ENCODE data around the gene OR5B12. TPM values are rescaled to one million over a fixed set of nuclear protein-coding genes. Genes with fewer than 3 reads are reported as not detected.
A peak's percentile ranks its signal among the peaks of the same experiment; 100 is the strongest.
"Not testable (repeated sequence)": the region's sequence is repeated elsewhere in the genome, so short reads cannot be mapped to it uniquely, and the experiment has no call there.

The OR5B12 gene
- total and polyA plus RNA-seq, 2 donors (not counting 1 experiment from before 2014, with no cell fraction given) = 0.11 TPM; not detected in 1

- H3K9me3 ChIP-seq (ENCODE audit: control insufficient read depth, insufficient read depth, low read depth, low read length) = no peaks in the 10 kb centered on the region
- TF ChIP-seq CTCF (conservative IDR thresholded peaks at IDR 0.05 in 1 of 2, IDR thresholded peaks at IDR 0.05 in 1 of 2; ENCODE audit: low read depth in 1 of 2, low read length in 2 of 2) = no peak
- TF ChIP-seq EZH2 (IDR thresholded peaks at IDR 0.05; ENCODE audit: low read length, missing control alignments) = no peak
Observed at GRCh38 chr11:58406774-58407173, 35.3 kb downstream of the OR5B12 start, which contains the start of gene OR5B3. TSS of gene OR5B3 (minus strand) at chr11:58406874. CDS start at chr11:58403409, 3,465 bp downstream.

DNA sequence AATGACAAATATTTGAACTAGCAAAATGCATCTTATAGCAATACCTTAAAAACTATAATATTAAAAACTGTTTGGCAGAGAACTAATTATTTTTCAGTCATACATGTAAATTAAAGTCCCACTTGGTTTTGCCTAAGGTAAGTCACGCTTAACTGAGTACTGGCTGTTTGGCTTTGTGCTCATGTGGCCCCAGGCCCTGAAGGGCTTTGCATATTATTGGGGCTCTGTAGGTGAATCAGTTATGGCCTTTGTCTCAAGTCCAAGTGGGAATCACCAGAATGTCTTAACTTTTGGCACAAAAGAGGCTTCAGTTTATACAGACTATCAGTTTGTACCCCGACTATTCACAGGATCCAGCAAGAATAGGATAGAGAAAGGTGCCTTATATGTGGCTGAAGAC is 42.4 kb downstream of the OR5B12 start:
- H3K27me3 ChIP-seq (ENCODE audit: control insufficient read depth, insufficient read depth, low read length); H3K27ac ChIP-seq (ENCODE audit: insufficient read depth, low read length); H4K20me1 ChIP-seq (ENCODE audit: control insufficient read depth, extremely low read depth, insufficient read depth, low read length); H2AFZ ChIP-seq (ENCODE audit: low read length); H3K4me3 ChIP-seq (replicated peaks in 1 of 4; ENCODE audit: control extremely low read depth in 1 of 4, insufficient read depth in 1 of 4, low read depth in 3 of 4, low read length in 4 of 4); H3K9ac ChIP-seq (ENCODE audit: insufficient read depth, low read length); H3K4me2 ChIP-seq (ENCODE audit: extremely low read depth, insufficient read depth, low read length); H3K9me3 ChIP-seq (ENCODE audit: control insufficient read depth, insufficient read depth, low read depth, low read length); DNase-seq (ENCODE audit: low read depth in 2 of 2); H3K36me3 ChIP-seq (ENCODE audit: control insufficient read depth, insufficient read depth, low read length); H3K79me2 ChIP-seq (ENCODE audit: control insufficient read depth, insufficient read depth, low read length); H3K4me1 ChIP-seq (ENCODE audit: control insufficient read depth, extremely low read depth, insufficient read depth, low read length): not testable (repeated sequence)

More at GRCh38 chr11:58406774-58407173, 35.3 kb downstream of the OR5B12 start, which contains the start of gene OR5B3:
- Histone ChIP-seq H3K27me3 (ENCODE audit: control insufficient read depth, insufficient read depth, low read length) (no peaks in the 10 kb centered on the region), H3K27ac (ENCODE audit: insufficient read depth, low read length) (no peak within 1 kb of the TSS), H3K4me2 (ENCODE audit: extremely low read depth, insufficient read depth, low read length) (no peak within 1 kb of the TSS), H2AFZ (ENCODE audit: low read length) (no peak within 1 kb of the TSS), H3K4me3 (replicated peaks in 1 of 4; ENCODE audit: control extremely low read depth in 1 of 4, insufficient read depth in 1 of 4, low read depth in 3 of 4, low read length in 4 of 4) (no peak within 1 kb of the TSS), H3K4me1 (ENCODE audit: control insufficient read depth, extremely low read depth, insufficient read depth, low read length) (no peaks in the 10 kb centered on the region), H4K20me1 (ENCODE audit: control insufficient read depth, extremely low read depth, insufficient read depth, low read length) (no peaks in the 10 kb centered on the region), H3K79me2 (ENCODE audit: control insufficient read depth, insufficient read depth, low read length) (no peaks in the 10 kb centered on the region), H3K36me3 (ENCODE audit: control insufficient read depth, insufficient read depth, low read length) (no peaks in the 10 kb centered on the region), H3K9ac (ENCODE audit: insufficient read depth, low read length) (no peak within 1 kb of the TSS)
- DNase-seq (ENCODE audit: low read depth in 2 of 2) = no peak

DNA sequence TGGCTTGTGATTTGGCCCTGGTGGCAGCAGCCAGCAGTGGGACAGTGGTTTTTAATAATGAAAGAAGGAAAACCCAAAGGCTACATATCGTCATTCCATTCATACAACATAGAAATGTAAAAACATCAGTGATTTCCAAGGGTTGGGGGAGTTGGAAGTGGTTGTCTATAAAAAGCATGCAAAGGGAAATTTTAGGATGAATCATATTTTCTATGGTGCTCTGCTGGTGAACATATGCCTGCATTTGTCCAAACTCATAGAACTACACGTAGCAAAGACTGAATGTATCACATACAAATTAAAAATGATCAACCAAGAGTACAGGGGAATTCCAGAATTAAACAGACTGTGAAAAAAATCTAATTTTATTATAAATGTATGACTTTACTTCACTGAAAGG is 46.5 kb downstream of the OR5B12 start:
- H3K9me3 ChIP-seq (ENCODE audit: control insufficient read depth, insufficient read depth, low read depth, low read length) = peaks cover 2% of the 10 kb centered on the region
- no peaks in the 10 kb centered on the region for H4K20me1 ChIP-seq (ENCODE audit: control insufficient read depth, extremely low read depth, insufficient read depth, low read length)
- DNase-seq (ENCODE audit: low read depth in 2 of 2) = peak in 1 of 2 donors; percentile 13
- H3K4me3 ChIP-seq (replicated peaks in 1 of 4; ENCODE audit: control extremely low read depth in 1 of 4, insufficient read depth in 1 of 4, low read depth in 3 of 4, low read length in 4 of 4) = no peak overlapping the region
- H3K27me3 ChIP-seq (ENCODE audit: control insufficient read depth, insufficient read depth, low read length) = no peaks in the 10 kb centered on the region
- TF ChIP-seq CTCF (conservative IDR thresholded peaks at IDR 0.05 in 1 of 2, IDR thresholded peaks at IDR 0.05 in 1 of 2; ENCODE audit: low read depth in 1 of 2, low read length in 2 of 2) (no peak), EZH2 (IDR thresholded peaks at IDR 0.05; ENCODE audit: low read length, missing control alignments) (no peak)
- H3K27ac ChIP-seq (ENCODE audit: insufficient read depth, low read length) = no peak overlapping the region
- H3K4me1 ChIP-seq (ENCODE audit: control insufficient read depth, extremely low read depth, insufficient read depth, low read length) = peaks cover 18% of the 10 kb centered on the region
- no peaks in the 10 kb centered on the region for H3K79me2 ChIP-seq (ENCODE audit: control insufficient read depth, insufficient read depth, low read length)
- no peak overlapping the region for H3K4me2 ChIP-seq (ENCODE audit: extremely low read depth, insufficient read depth, low read length)
- H2AFZ ChIP-seq (ENCODE audit: low read length) = no peak overlapping the region
- H3K36me3 ChIP-seq (ENCODE audit: control insufficient read depth, insufficient read depth, low read length) = no peaks in the 10 kb centered on the region
- H3K9ac ChIP-seq (ENCODE audit: insufficient read depth, low read length) = no peak overlapping the region

Measured in fibroblast of lung (primary cell).